RWPE2 (cell line): Measurements from ENCODE around the gene ZGPAT.

Experiments
- ATAC-seq: fragments of 200-7000 bp; cut with Tn5 transposase; 3 replicates; pipeline ENCODE4 v1.9.1; 2021; ENCODE audit warnings: low read depth
- DNase-seq: peaks from one replicate; pipeline ENCODE4 v3.0.0-alpha.2; 2020; ENCODE audit warnings: low spot score
- H3K27ac ChIP-seq: fragments of 450-650 bp; 2 replicates; pipeline ENCODE4 v1.5.1; 2017; ENCODE audit warnings: mild to moderate bottlenecking; ENCODE audit not compliant: poor library complexity, severe bottlenecking
- H3K27me3 ChIP-seq: fragments of 250-450 bp; sonication (Bioruptor Pico); 2 replicates; pipeline ENCODE4 v1.5.1; 2021; ENCODE audit warnings: mild to moderate bottlenecking, moderate library complexity; ENCODE audit not compliant: insufficient read depth, poor library complexity, severe bottlenecking
- H3K36me3 ChIP-seq: fragments of 250-450 bp; sonication (Bioruptor Pico); 2 replicates; pipeline ENCODE4 v1.5.1; 2020; ENCODE audit warnings: low read depth, mild to moderate bottlenecking, moderate library complexity
- H3K4me1 ChIP-seq: fragments of 250-450 bp; sonication (Bioruptor Pico); 2 replicates; pipeline ENCODE4 v1.5.1; 2021; ENCODE audit warnings: mild to moderate bottlenecking, moderate library complexity; ENCODE audit not compliant: insufficient read depth, poor library complexity, severe bottlenecking
- H3K4me3 ChIP-seq: fragments of 250-450 bp; sonication (Bioruptor Pico); 2 replicates; pipeline ENCODE4 v1.5.1; 2021; ENCODE audit warnings: mild to moderate bottlenecking, moderate library complexity; ENCODE audit not compliant: severe bottlenecking
- H3K9me3 ChIP-seq: fragments of 250-450 bp; sonication (Bioruptor Pico); 2 replicates; pipeline ENCODE4 v1.5.1; 2021; ENCODE audit warnings: mild to moderate bottlenecking, moderate library complexity; ENCODE audit not compliant: severe bottlenecking
- TF ChIP-seq, protein P1 (sequence below): fragments of 450-650 bp; IDR thresholded peaks from one replicate; pipeline ENCODE4 v1.5.1; 2017; ENCODE audit warnings: mild to moderate bottlenecking, moderate library complexity; ENCODE audit not compliant: poor library complexity, severe bottlenecking

Gene ZGPAT

DNA sequence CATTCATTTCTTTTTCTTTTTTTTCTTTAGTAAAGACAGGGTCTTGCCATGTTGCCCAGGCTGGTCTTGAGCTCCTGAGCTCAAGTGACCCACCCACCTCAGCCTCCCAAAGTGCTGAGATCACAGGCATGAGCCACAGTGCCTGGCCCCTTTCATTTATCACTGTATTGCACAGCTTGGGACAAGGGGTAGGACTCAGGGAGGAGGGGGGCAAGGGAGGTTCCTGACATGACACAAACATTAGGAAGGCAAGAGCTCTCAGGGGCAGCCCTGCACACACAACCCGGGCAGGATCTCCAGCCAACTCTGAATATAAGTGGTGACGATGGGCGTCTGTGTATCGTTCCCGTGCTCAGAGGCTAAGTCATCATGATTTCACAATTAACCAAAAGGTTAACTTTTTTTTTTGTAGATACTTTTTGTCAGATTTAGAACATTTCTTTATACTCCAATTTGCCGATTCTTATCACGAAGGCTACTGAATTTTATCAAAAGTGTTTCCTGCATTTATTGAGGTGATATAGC is 51.6 kb downstream of the ZGPAT start:
- TF ChIP-seq, protein P1, sequence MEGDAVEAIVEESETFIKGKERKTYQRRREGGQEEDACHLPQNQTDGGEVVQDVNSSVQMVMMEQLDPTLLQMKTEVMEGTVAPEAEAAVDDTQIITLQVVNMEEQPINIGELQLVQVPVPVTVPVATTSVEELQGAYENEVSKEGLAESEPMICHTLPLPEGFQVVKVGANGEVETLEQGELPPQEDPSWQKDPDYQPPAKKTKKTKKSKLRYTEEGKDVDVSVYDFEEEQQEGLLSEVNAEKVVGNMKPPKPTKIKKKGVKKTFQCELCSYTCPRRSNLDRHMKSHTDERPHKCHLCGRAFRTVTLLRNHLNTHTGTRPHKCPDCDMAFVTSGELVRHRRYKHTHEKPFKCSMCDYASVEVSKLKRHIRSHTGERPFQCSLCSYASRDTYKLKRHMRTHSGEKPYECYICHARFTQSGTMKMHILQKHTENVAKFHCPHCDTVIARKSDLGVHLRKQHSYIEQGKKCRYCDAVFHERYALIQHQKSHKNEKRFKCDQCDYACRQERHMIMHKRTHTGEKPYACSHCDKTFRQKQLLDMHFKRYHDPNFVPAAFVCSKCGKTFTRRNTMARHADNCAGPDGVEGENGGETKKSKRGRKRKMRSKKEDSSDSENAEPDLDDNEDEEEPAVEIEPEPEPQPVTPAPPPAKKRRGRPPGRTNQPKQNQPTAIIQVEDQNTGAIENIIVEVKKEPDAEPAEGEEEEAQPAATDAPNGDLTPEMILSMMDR: no peak
- Histone ChIP-seq H3K4me3 (no peak overlapping the region), H3K27me3 (peaks cover 5% of the 10 kb centered on the region), H3K9me3 (no peaks in the 10 kb centered on the region), H3K27ac (no peak overlapping the region), H3K36me3 (no peaks in the 10 kb centered on the region), H3K4me1 (no peaks in the 10 kb centered on the region)
- ATAC-seq: no peak
- peak; percentile 62 for DNase-seq

DNA sequence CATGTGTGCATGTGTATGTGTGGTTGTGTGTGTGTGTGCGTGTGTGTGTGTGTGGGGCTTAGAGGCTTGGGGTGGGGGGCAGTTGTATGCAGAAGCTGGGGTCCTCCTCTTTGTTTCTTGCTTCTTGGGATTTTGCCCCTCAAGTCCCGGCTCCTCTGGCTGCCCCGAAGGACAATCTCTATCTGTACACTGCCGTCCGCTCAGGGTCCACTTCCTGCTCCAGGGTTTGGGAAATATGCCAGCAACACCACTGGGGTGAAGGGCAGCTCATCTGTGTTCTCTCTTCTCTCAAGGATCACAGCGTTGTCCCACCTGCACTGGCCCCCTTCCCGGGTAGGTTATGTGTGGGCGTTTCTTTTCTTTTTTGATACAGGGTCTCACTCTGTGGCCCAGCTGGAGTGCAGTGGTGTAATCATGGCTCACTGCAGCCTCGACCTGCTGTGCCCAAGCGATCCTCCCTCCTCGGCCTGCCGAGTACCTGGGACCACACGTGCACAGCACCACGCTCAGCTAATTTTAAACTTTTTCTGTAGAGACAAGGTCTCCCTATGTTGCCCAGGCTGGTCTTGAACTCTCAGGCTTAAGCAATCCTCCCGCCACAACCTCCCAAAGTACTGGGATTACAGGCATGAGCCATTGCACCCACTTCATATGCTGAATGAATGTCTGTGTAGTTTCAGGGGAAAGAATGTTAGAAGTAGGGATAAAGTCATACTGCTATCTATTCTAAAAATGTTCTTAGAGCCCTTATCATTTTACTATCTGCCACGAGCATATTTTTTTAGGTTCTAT is 57.4 kb downstream of the ZGPAT start:
- ATAC-seq: no peak

DNA sequence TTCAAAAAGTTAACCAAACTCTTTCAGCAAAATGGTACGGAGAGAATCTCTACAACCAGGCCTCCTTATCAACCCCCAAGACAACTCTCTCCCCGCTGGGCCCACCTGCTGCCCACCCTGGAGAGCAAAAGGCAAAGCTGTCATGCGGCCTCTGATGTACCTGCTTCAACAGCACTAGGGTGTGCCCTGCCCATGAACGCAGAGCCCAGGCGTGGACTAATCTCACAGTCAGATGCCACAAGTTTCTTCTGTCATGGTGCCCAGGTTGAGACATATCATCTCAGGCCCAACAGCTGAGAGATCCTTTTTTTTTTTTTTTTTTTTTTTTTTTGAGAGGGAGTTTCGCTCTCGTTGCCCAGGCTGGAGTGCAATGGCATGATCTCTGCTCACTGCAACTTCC is 58.1 kb downstream of the ZGPAT start:
- DNase-seq: no peak
- no peak for ATAC-seq
- no peaks in the 10 kb centered on the region for H3K4me1 ChIP-seq
- no peak overlapping the region for H3K4me3 ChIP-seq
- TF ChIP-seq, protein P1: no peak
- no peaks in the 10 kb centered on the region for H3K9me3 ChIP-seq
- H3K27ac ChIP-seq: no peak overlapping the region
- no peaks in the 10 kb centered on the region for H3K27me3 ChIP-seq
- H3K36me3 ChIP-seq: no peaks in the 10 kb centered on the region

More for the DNA sequence above, 57.4 kb downstream of the ZGPAT start:
- Histone ChIP-seq H3K9me3 (no peaks in the 10 kb centered on the region), H3K27me3 (no peaks in the 10 kb centered on the region), H3K4me3 (no peak overlapping the region), H3K4me1 (no peaks in the 10 kb centered on the region), H3K27ac (no peak overlapping the region), H3K36me3 (no peaks in the 10 kb centered on the region)
- DNase-seq: no peak
- TF ChIP-seq, protein P1: no peak

DNA sequence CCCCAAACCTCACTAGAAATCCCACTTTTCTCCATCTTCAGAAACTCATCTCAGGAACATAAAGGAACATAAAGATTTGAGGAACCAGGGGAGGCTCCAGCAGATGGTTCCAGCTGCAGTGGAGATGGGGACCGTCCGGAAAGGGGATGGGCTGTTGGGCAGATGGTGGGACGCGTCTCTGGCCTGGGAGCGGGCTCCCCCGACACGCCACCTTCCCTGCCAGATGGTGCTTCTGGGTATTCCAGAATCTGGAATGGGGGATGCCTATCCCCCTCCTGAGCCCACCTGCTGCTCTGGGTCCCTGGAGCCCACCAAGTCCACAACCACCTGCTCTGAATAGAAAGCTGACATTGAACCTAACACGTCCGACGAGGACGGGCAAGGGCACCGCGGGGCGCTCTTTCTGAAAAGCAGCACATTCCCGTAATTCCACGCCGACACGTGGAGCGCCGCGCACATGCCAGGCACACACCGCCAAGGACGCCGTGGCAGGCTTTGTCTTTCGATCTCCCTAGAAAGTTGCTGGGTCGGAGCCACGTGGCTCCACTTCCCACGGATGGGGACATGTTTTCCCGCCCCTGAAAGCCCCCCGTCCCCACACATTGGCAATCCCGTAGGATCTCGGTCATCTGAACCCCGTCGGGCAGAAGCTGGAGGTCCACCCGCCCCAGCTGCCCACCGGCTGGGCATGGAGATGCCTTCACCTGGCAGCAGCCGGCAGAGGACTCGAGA is 59.0 kb downstream of the ZGPAT start:
- DNase-seq (no peak), ATAC-seq (no peak)
- TF ChIP-seq, protein P1: no peak
- Histone ChIP-seq H3K4me1 (no peaks in the 10 kb centered on the region), H3K27me3 (no peaks in the 10 kb centered on the region), H3K9me3 (no peaks in the 10 kb centered on the region), H3K27ac (no peak overlapping the region), H3K4me3 (no peak overlapping the region), H3K36me3 (no peaks in the 10 kb centered on the region)
